HepG2 (cell line): ENCODE results near the gene TMEM221. TPM values are rescaled to one million over a fixed set of nuclear protein-coding genes. Genes with fewer than 3 reads are reported as not detected.

Experiments used
- FIP1L1 ChIP-seq: fragments of 200-400 bp; formaldehyde crosslinking; IDR thresholded peaks from 2 replicates; pipeline ENCODE4 v1.6.1; 2018; ENCODE audit warnings: low read depth, mild to moderate bottlenecking, low read length, moderate library complexity, borderline replicate concordance; ENCODE audit not compliant: insufficient read depth
- FOXO1 ChIP-seq: sonication (generic); formaldehyde crosslinking; IDR thresholded peaks from 2 replicates; pipeline ENCODE4 v1.4.0; 2020; ENCODE audit warnings: missing genetic modification reagents
- HNRNPK ChIP-seq: fragments of 200-400 bp; formaldehyde crosslinking; IDR thresholded peaks from 2 replicates; pipeline ENCODE4 v1.6.1; 2018; ENCODE audit warnings: low read length, low read depth, moderate library complexity, mild to moderate bottlenecking; ENCODE audit not compliant: poor library complexity, severe bottlenecking
- HNRNPUL1 ChIP-seq: fragments of 200-400 bp; formaldehyde crosslinking; IDR thresholded peaks from 2 replicates; pipeline ENCODE4 v1.6.1; 2017; ENCODE audit warnings: low read depth, mild to moderate bottlenecking, low read length, moderate library complexity
- KDM2A ChIP-seq: sonication (generic); formaldehyde crosslinking; IDR thresholded peaks from 2 replicates; pipeline ENCODE4 v1.4.0; 2020; ENCODE audit warnings: low read depth, missing genetic modification reagents, borderline replicate concordance
- KLF16 ChIP-seq, 2 experiments: sonication (generic) in 1 of 2; formaldehyde crosslinking in 1 of 2; IDR thresholded peaks; 2 replicates each; pipeline versions ENCODE4 v1.6.1 to v1.8.0; 2016 to 2023; ENCODE audit warnings: missing genetic modification reagents in 2 of 2, missing compliant biosample characterization in 1 of 2
- MAX ChIP-seq: IDR thresholded peaks from 2 replicates; pipeline ENCODE4 v1.6.1; 2012; ENCODE audit warnings: inconsistent platforms
- PAXIP1 ChIP-seq: sonication (generic); formaldehyde crosslinking; conservative IDR thresholded peaks from 2 replicates; pipeline ENCODE4 v1.4.0; 2020; ENCODE audit warnings: mild to moderate bottlenecking, missing genetic modification reagents, moderate library complexity
- RFXAP ChIP-seq: sonication (generic); formaldehyde crosslinking; IDR thresholded peaks from 2 replicates; pipeline ENCODE4 v1.4.0; 2020; ENCODE audit warnings: missing genetic modification reagents, borderline replicate concordance
- TARDBP ChIP-seq: sonication (generic); formaldehyde crosslinking; IDR thresholded peaks from 2 replicates; pipeline ENCODE4 v1.8.0; 2022; ENCODE audit warnings: mild to moderate bottlenecking, missing genetic modification reagents
- ZBTB34 ChIP-seq: sonication (generic); formaldehyde crosslinking; IDR thresholded peaks from 2 replicates; pipeline ENCODE4 v1.8.0; 2022; ENCODE audit warnings: mild to moderate bottlenecking, missing genetic modification reagents
- ZBTB49 ChIP-seq: sonication (generic); formaldehyde crosslinking; IDR thresholded peaks from 2 replicates; pipeline ENCODE4 v1.4.0; 2020; ENCODE audit warnings: missing genetic modification reagents, borderline replicate concordance
- ZMAT5 ChIP-seq: sonication (generic); formaldehyde crosslinking; IDR thresholded peaks from 2 replicates; pipeline ENCODE4 v1.5.0; 2020; ENCODE audit warnings: mild to moderate bottlenecking, low read depth, missing genetic modification reagents, borderline replicate concordance
- ZNF326 ChIP-seq: sonication (generic); formaldehyde crosslinking; IDR thresholded peaks from 2 replicates; pipeline ENCODE4 v1.4.0; 2020; ENCODE audit warnings: missing genetic modification reagents, borderline replicate concordance
- ZNF343 ChIP-seq: sonication (generic); formaldehyde crosslinking; IDR thresholded peaks from 2 replicates; pipeline ENCODE4 v1.4.0; 2020; ENCODE audit warnings: mild to moderate bottlenecking, missing genetic modification reagents
- ZNF350 ChIP-seq: sonication (generic); formaldehyde crosslinking; IDR thresholded peaks from 2 replicates; pipeline ENCODE4 v1.4.0; 2020; ENCODE audit warnings: mild to moderate bottlenecking, low read depth, missing genetic modification reagents, borderline replicate concordance
- ZNF382 ChIP-seq: sonication (generic); formaldehyde crosslinking; IDR thresholded peaks from 2 replicates; pipeline ENCODE4 v1.5.0; 2020; ENCODE audit warnings: missing genetic modification reagents, mild to moderate bottlenecking, borderline replicate concordance
- ZNF446 ChIP-seq: sonication (generic); formaldehyde crosslinking; IDR thresholded peaks from 2 replicates; pipeline ENCODE4 v1.5.0; 2020; ENCODE audit warnings: mild to moderate bottlenecking, missing genetic modification reagents
- ZNF784 ChIP-seq: sonication (generic); formaldehyde crosslinking; IDR thresholded peaks from 2 replicates; pipeline ENCODE4 v1.5.1; 2020; ENCODE audit warnings: missing genetic modification reagents, mild to moderate bottlenecking, borderline replicate concordance
- polyA plus RNA-seq, 8 experiments: library from polyadenylated mRNA; depleted of rRNA in 3 of 8; stranded (reverse) in 7 of 8; unstranded in 1 of 8; fragments of >200 nt; fragmentation: Illumina TruSeq in 4 of 8; extraction: Trizol in 4 of 8; gene quantifications; 2 replicates each; pipeline versions ENCODE4 v1.2.1 to v1.2.3, GENCODE V29; 2011 to 2016; ENCODE audit warnings: low read depth in 4 of 8, missing spikeins in 1 of 8, mixed read lengths in 1 of 8; ENCODE audit not compliant: insufficient read depth in 1 of 8
- total RNA-seq, 5 experiments: library from RNA; depleted of rRNA; stranded (reverse); fragments of >200 nt; fragmentation: Illumina TruSeq; extraction: Trizol; gene quantifications; 2 replicates each; pipeline ENCODE4 v1.2.3, GENCODE V29; 2016; ENCODE audit warnings: low read depth in 1 of 5

The TMEM221 gene
- total and polyA plus RNA-seq, 2 of the 13 experiments (the other 11 are each of a cell fraction or from before 2014, with no cell fraction given), result 0.33 to 0.77 TPM

GRCh38 chr19:17448131-17448967 is at the start of gene TMEM221 (continued):
- 0 out of 2 replicates have a peak, but pooled peaks have one; percentile 20 for TF ChIP-seq KDM2A (CRISPR knock-in tag)
- TF ChIP-seq PAXIP1 (CRISPR knock-in tag), result no peak
- TF ChIP-seq ZMAT5 (CRISPR knock-in tag), result no peak
- no peak for TF ChIP-seq FOXO1 (CRISPR knock-in tag)
- 0 out of 2 replicates have a peak, but pooled peaks have one; percentile 38 for TF ChIP-seq MAX
- no peak for TF ChIP-seq ZNF350
- no peak for TF ChIP-seq ZNF784 (CRISPR knock-in tag)
- 0 out of 4 replicates have a peak, but pooled peaks of 1 of the 2 experiments have one; percentile 23 for TF ChIP-seq KLF16 (CRISPR knock-in tag; IDR thresholded peaks at IDR 0.05)
- no peak for TF ChIP-seq ZNF446 (CRISPR knock-in tag)
- no peak for TF ChIP-seq TARDBP (CRISPR knock-in tag)
- no peak for TF ChIP-seq ZNF382 (CRISPR knock-in tag)
- no peak for TF ChIP-seq ZBTB49 (CRISPR knock-in tag)
- no peak for TF ChIP-seq ZNF343 (CRISPR knock-in tag)
- TF ChIP-seq HNRNPUL1, result no peak
- no peak for TF ChIP-seq ZBTB34 (CRISPR knock-in tag)
- TF ChIP-seq RFXAP (CRISPR knock-in tag), result no peak
- peak; percentile 70 for TF ChIP-seq HNRNPK
- TF ChIP-seq ZNF326, result no peak
- no peak for TF ChIP-seq FIP1L1
